GM12864 (cell line): ENCODE measurements around the gene PLGRKT.

ENCODE experiments used
- DNase-seq: peaks from one replicate; pipeline ENCODE4 v3.0.0-alpha.2; 2011; ENCODE audit warnings: low read depth
- H3K4me3 ChIP-seq: 2 replicates; pipeline ENCODE4 v1.5.1; 2011; ENCODE audit warnings: mild to moderate bottlenecking, low read depth, low read length, control low read depth
- TF ChIP-seq, protein P1 (sequence below): IDR thresholded peaks from 2 replicates; pipeline ENCODE4 v1.5.1; 2011; ENCODE audit warnings: low read depth, mild to moderate bottlenecking, moderate library complexity, low read length, control low read depth, inconsistent platforms; ENCODE audit errors: missing control alignments

PLGRKT gene

DNA sequence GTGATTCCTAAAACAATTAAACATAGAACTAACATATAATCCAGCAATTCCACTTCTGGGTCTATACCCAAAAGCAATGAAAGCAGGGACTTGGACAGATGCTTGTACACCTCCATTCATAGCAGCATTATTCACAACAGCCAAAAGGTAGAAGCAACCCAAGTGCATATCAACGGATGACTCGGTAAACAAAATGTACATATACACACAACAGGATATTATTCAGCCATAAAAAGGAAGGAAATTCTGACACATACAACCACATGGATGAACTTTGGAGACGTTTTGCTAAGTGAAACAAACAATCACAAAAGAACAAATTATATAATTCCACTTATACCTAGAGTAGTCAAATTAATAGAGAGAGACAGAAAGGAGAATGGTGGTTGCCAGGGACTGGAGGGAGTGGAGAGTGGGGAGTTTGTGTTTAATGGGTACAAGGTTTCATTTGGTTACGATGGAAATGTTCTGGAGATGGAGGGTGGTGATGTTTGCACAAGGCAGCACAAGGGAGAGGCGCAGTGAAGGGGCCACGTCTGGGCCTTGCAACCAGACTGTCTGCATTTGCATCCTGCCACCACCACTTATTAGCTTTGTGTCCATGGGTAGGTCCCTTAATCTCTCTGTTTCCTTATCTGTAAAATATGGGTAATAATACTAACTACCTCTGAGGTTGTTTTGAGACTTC is 61.8 kb downstream of the PLGRKT start:
- TF ChIP-seq, protein P1, sequence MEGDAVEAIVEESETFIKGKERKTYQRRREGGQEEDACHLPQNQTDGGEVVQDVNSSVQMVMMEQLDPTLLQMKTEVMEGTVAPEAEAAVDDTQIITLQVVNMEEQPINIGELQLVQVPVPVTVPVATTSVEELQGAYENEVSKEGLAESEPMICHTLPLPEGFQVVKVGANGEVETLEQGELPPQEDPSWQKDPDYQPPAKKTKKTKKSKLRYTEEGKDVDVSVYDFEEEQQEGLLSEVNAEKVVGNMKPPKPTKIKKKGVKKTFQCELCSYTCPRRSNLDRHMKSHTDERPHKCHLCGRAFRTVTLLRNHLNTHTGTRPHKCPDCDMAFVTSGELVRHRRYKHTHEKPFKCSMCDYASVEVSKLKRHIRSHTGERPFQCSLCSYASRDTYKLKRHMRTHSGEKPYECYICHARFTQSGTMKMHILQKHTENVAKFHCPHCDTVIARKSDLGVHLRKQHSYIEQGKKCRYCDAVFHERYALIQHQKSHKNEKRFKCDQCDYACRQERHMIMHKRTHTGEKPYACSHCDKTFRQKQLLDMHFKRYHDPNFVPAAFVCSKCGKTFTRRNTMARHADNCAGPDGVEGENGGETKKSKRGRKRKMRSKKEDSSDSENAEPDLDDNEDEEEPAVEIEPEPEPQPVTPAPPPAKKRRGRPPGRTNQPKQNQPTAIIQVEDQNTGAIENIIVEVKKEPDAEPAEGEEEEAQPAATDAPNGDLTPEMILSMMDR: no peak
- no peak for DNase-seq
- H3K4me3 ChIP-seq: no peak overlapping the region

DNA sequence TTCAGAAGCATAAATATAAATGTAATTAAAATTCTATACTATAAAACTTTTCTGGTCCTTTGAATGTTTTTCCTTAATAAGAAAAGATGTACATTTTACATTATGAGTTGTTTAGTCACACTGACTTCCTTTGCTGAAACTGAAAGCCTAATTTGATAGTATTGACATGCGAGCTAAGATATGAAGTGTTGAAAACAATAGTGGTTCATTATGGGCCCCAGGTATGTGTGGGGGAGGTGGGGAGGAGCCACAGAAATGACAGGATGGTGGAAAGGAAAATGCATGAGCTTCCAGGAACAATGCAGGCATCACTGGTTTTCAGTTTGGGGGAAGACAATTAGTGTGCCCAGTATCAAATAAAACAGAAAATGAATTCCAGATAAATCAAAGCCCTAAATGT is 62.6 kb downstream of the PLGRKT start:
- H3K4me3 ChIP-seq: no peak overlapping the region
- TF ChIP-seq, protein P1: no peak
- no peak for DNase-seq

DNA sequence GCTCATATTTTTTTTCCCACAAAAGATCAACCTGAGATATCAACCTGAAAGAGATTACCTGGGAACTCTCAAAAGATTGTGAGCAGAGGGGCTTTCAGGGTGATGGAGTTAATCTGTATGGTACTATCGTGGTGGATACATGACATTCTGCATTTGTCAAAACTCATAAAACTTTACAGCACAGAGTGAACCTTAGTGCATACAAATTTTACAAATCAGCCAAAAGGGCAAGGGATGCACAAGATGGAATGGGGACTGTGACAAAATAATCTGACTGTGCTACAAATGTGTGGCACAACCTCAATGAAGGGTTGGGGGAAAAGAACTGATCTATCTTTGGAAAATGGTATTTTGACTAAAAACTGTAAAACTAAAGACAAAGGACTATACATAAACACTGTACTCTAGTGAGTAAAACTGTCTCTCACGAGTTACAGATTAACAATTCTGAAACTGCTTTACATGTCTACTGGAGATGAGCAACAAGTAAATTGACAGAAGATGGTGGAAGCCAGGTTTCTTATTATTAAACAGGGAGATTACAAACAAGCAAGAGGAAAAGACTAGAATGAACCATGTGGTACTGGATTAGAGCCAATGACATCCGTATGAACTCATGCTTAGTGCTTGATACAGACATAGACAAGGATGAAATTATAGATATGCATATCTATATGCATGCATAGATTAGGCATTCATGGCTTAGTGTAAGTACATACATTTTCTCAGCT is 73.3 kb downstream of the PLGRKT start:
- no peak overlapping the region for H3K4me3 ChIP-seq
- TF ChIP-seq, protein P1: no peak
- no peak for DNase-seq

DNA sequence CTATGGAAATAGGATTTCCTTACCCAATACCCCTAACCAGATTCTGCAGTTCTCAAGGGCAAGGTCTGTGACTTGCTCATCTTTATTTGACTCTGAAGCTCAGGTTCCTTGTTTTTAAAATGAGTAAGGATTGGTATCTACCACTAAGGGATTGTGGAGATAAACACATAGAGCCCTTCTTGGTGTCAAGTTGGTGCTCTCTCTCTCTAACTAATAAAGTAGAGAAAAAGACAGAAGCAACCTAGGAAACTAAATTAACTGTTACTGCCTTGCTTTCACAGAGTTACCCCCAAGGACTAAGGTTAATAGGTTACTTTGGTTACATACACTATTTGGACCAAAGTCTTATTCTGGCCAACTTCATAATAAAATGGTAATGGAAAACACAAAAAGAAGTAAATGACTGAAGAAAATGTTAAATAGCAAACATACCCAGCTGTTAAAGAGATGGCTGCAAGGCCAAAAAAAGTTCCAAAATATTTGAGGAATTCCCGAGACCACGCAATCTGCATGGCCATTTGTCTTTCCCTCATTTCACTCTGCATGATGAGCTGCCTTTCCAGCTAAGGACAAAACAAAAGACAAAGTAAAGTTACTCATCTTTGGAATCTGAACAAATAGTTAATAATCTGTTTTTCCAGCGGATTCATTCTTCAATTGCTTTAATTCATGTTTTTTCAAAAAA is 76.3 kb downstream of the PLGRKT start:
- no peak overlapping the region for H3K4me3 ChIP-seq
- TF ChIP-seq, protein P1: no peak
- no peak for DNase-seq

DNA sequence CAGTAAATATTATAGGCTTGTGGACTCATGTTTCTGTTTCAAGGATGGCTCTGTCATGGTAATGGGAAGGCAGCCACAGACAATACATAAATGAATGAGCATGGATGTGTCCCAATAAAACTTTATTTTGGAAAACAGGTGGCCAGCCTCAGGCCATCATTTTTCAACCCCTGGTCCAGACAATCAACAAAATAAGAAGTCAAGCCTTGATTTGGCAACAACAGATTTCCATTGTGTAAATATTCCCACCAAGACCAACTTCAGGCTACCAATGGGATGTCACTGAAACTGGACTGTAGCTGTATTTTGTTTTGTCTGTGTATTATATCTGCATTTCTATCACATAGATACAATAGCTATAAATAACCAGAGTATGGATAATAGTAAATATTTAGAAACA is 77.4 kb downstream of the PLGRKT start:
- no peak overlapping the region for H3K4me3 ChIP-seq
- TF ChIP-seq, protein P1: no peak
- no peak for DNase-seq

DNA sequence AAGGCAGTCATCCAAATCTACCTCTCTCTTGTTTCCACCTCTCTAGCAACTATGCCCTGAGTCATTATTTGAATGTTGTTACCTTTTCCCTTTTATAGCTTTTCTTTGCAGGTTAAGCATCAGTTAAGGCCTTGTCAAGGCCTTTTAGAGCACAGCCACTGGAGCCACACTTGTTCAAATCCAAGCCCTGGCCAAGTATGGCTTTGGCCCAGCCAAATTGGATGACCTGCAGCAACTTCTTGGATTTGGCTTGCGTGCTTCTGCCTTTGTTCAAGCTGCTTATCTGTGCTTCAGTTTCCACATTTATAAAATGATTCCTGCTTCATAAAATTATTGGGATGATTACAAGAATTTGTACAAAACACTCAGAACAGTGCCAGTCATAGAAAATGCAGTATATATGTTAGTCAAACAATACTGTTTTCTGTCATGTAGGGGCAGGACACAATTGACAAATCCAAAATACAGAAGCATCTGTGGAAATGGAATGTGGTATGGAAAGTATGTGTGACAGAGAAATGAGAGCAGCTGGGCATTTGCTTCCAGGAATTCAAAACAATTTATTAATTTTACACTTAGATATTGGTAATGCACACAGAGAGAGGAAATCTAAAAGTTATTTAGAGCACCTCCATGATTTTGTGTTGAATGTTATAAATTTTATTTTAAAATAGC is 80.2 kb downstream of the PLGRKT start:
- DNase-seq: no peak
- no peak overlapping the region for H3K4me3 ChIP-seq
- TF ChIP-seq, protein P1: no peak
